WTC11 (cell line): Measurements from ENCODE around the gene NATD1. TPM values are rescaled to one million over a fixed set of nuclear protein-coding genes. Genes with fewer than 3 reads are reported as not detected.

Experiments
- ATAC-seq: fragments of 200-7000 bp; cut with Tn5 transposase; 2 replicates; pipeline ENCODE4 v1.10.0; 2021; ENCODE audit warnings: mild to moderate bottlenecking, moderate library complexity
- CTCF ChIA-PET: fragments of 300-600 bp; sonication (Branson Sonifier 250); formaldehyde crosslinking; loops from one replicate; lab custom pipeline; 2021; ENCODE audit warnings: antibody characterized with exemption; lab: Charles Lee
- POLR2A ChIA-PET: fragments of 350-600 bp; sonication (Branson Sonifier 250); formaldehyde crosslinking; loops from one replicate; lab custom pipeline; 2021; ENCODE audit warnings: antibody characterized with exemption; lab: Charles Lee
- DNase-seq: peaks from one replicate; pipeline ENCODE4 v3.0.0; 2021; ENCODE audit warnings: low spot score
- H3K27ac Mint-ChIP-seq: 2 replicates; pipeline ENCODE4 v1.8.0; 2021; ENCODE audit warnings: mixed read lengths
- H3K27me3 Mint-ChIP-seq: 2 replicates; pipeline ENCODE4 v1.8.0; 2021; ENCODE audit warnings: low read depth, mild to moderate bottlenecking, moderate library complexity, mixed read lengths
- H3K36me3 Mint-ChIP-seq: 2 replicates; pipeline ENCODE4 v1.8.0; 2021; ENCODE audit warnings: mixed read lengths
- H3K4me1 Mint-ChIP-seq: 2 replicates; pipeline ENCODE4 v1.8.0; 2022; ENCODE audit warnings: mixed read lengths
- H3K4me3 Mint-ChIP-seq: 2 replicates; pipeline ENCODE4 v1.8.0; 2021; ENCODE audit warnings: mild to moderate bottlenecking, moderate library complexity, mixed read lengths
- H3K9me3 Mint-ChIP-seq: 2 replicates; pipeline ENCODE4 v1.8.0; 2021; ENCODE audit warnings: mixed read lengths
- FOXJ3 ChIP-seq: sonication (generic); formaldehyde crosslinking; IDR thresholded peaks from 2 replicates; pipeline ENCODE4 v1.9.0; 2021; ENCODE audit warnings: missing genetic modification reagents, mild to moderate bottlenecking, borderline replicate concordance
- GTF2I ChIP-seq: fragments of 250-450 bp; sonication (Bioruptor Pico); conservative IDR thresholded peaks from 2 replicates; pipeline ENCODE4 v1.4.0; 2021; ENCODE audit warnings: mild to moderate bottlenecking
- NFATC4 ChIP-seq: fragments of 250-450 bp; sonication (Bioruptor Pico); IDR thresholded peaks from 2 replicates; pipeline ENCODE4 v1.9.0; 2021; ENCODE audit warnings: mild to moderate bottlenecking
- OVOL2 ChIP-seq: fragments of 250-450 bp; sonication (Bioruptor Pico); IDR thresholded peaks from 2 replicates; pipeline ENCODE4 v1.9.0; 2021; ENCODE audit warnings: mild to moderate bottlenecking, borderline replicate concordance
- SMAD3 ChIP-seq: sonication (generic); formaldehyde crosslinking; IDR thresholded peaks from 2 replicates; pipeline ENCODE4 v1.8.0; 2022; ENCODE audit warnings: missing genetic modification reagents, mild to moderate bottlenecking, borderline replicate concordance
- TEAD4 ChIP-seq: sonication (generic); formaldehyde crosslinking; IDR thresholded peaks from 2 replicates; pipeline ENCODE4 v1.8.0; 2022; ENCODE audit warnings: mild to moderate bottlenecking, missing genetic modification reagents
- ZBTB21 ChIP-seq: sonication (generic); formaldehyde crosslinking; IDR thresholded peaks from 2 replicates; pipeline ENCODE4 v1.8.1; 2023; ENCODE audit warnings: mild to moderate bottlenecking, missing genetic modification reagents, borderline replicate concordance
- ZNF121 ChIP-seq: sonication (generic); formaldehyde crosslinking; IDR thresholded peaks from 2 replicates; pipeline ENCODE4 v1.8.0; 2023; ENCODE audit warnings: missing genetic modification reagents
- ZNF317 ChIP-seq: sonication (generic); formaldehyde crosslinking; IDR thresholded peaks from 2 replicates; pipeline ENCODE4 v1.8.1; 2023; ENCODE audit warnings: low read depth, mild to moderate bottlenecking, moderate library complexity, missing genetic modification reagents, borderline replicate concordance
- total RNA-seq: library from RNA; stranded (reverse); gene quantifications from 3 replicates; pipeline ENCODE4 v1.2.3, GENCODE V29; 2021
- TF ChIP-seq, protein P1 (sequence below): fragments of 250-450 bp; sonication (Bioruptor Pico); IDR thresholded peaks from 2 replicates; pipeline ENCODE4 v2.1.2; 2022; ENCODE audit warnings: mild to moderate bottlenecking, moderate library complexity
- TF ChIP-seq, protein P2 (sequence below): sonication (generic); formaldehyde crosslinking; IDR thresholded peaks from 2 replicates; pipeline ENCODE4 v1.8.1; 2023; ENCODE audit warnings: mild to moderate bottlenecking, moderate library complexity, missing genetic modification reagents
- TF ChIP-seq, protein P3 (sequence below): fragments of 250-450 bp; sonication (Bioruptor Pico); IDR thresholded peaks from 2 replicates; pipeline ENCODE4 v1.9.0; 2021; ENCODE audit warnings: mild to moderate bottlenecking
- TF ChIP-seq, protein P4 (sequence below): sonication (generic); formaldehyde crosslinking; IDR thresholded peaks from 2 replicates; pipeline ENCODE4 v1.8.1; 2022; ENCODE audit warnings: missing genetic modification reagents, borderline replicate concordance
- TF ChIP-seq, protein P5 (sequence below): fragments of 250-450 bp; sonication (Bioruptor Pico); IDR thresholded peaks from 2 replicates; pipeline ENCODE4 v1.9.0; 2021; ENCODE audit warnings: mild to moderate bottlenecking
- TF ChIP-seq, protein P6 (sequence below): sonication (generic); formaldehyde crosslinking; IDR thresholded peaks from 2 replicates; pipeline ENCODE4 v1.8.1; 2023; ENCODE audit warnings: mild to moderate bottlenecking, missing genetic modification reagents, borderline replicate concordance

Gene NATD1
- total RNA-seq, 1 experiment from 2014 or later: 10.1 TPM

DNA sequence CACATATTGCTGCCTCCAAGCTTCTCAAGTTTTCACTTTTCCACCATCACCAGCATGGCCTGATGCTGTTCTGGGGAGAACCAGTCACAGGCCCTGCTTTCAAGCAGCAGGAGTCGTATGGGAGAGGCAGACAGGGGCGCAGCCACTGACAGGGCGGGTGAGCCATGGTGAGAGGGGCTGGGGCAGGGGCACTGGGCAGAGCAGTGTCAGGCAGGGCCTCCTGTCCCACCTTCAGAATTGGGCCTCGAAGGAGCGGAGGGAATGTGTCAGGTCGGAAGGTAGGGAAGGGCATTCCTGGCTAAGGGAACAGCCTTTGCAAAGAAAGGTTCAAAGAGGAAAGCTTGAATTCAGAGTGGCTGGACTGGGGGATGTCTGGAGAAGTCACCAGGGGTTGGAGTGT lies 26.4 kb upstream of the NATD1 start:
- DNase-seq (no peak), ATAC-seq (no peak)
- Mint-ChIP-seq H3K9me3 (no peaks in the 10 kb centered on the region), H3K4me3 (no peak overlapping the region), H3K27me3 (peaks cover 73% of the 10 kb centered on the region), H3K36me3 (no peaks in the 10 kb centered on the region), H3K4me1 (peaks cover 9% of the 10 kb centered on the region), H3K27ac (no peak overlapping the region)
- POLR2A ChIA-PET: no interaction called here
- TF ChIP-seq ZNF121 (CRISPR knock-in tag): no peak
- TF ChIP-seq, protein P1, sequence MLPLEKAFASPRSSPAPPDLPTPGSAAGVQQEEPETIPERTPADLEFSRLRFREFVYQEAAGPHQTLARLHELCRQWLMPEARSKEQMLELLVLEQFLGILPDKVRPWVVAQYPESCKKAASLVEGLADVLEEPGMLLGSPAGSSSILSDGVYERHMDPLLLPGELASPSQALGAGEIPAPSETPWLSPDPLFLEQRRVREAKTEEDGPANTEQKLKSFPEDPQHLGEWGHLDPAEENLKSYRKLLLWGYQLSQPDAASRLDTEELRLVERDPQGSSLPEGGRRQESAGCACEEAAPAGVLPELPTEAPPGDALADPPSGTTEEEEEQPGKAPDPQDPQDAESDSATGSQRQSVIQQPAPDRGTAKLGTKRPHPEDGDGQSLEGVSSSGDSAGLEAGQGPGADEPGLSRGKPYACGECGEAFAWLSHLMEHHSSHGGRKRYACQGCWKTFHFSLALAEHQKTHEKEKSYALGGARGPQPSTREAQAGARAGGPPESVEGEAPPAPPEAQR (CRISPR knock-in tag): no peak
- TF ChIP-seq ZBTB21 (CRISPR knock-in tag): no peak
- TF ChIP-seq, protein P2, sequence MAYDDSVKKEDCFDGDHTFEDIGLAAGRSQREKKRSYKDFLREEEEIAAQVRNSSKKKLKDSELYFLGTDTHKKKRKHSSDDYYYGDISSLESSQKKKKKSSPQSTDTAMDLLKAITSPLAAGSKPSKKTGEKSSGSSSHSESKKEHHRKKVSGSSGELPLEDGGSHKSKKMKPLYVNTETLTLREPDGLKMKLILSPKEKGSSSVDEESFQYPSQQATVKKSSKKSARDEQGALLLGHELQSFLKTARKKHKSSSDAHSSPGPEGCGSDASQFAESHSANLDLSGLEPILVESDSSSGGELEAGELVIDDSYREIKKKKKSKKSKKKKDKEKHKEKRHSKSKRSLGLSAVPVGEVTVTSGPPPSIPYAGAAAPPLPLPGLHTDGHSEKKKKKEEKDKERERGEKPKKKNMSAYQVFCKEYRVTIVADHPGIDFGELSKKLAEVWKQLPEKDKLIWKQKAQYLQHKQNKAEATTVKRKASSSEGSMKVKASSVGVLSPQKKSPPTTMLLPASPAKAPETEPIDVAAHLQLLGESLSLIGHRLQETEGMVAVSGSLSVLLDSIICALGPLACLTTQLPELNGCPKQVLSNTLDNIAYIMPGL: 0 out of 2 replicates have a peak, but pooled peaks have one; percentile 37
- 0 out of 2 replicates have a peak, but pooled peaks have one; percentile 40 for TF ChIP-seq GTF2I
- CTCF ChIA-PET: interaction anchor here (0.6 to 2.4 kb wide), 18 partner anchors 10 to 236 kb away, joined by 3 to 17 read pairs (median 4); partner anchors contain the start of gene KCNJ12

DNA sequence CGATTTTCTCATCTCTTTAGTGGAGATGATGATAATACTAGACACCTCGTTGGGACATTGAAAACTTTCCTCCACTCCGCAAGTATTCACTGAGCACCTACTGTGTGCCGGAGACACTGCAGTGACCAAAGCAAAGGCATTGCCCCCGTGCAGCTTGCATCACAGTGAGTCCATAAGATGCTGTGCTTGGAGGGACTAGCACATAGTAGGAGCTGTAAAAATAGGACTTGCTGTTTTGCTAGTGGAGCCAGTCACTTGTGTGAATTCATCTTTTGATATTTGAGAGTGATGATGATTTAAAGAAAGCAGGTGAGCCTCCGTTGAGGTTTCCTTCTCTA lies 26.0 kb upstream of the NATD1 start:
- no peak overlapping the region for H3K27ac Mint-ChIP-seq
- peaks cover 9% of the 10 kb centered on the region for H3K4me1 Mint-ChIP-seq
- ATAC-seq: no peak
- CTCF ChIA-PET: interaction anchor here (0.9 to 2.4 kb wide), 9 partner anchors 11 to 232 kb away, joined by 3 to 17 read pairs (median 5); partner anchors contain the start of gene KCNJ12
- TF ChIP-seq, protein P3, sequence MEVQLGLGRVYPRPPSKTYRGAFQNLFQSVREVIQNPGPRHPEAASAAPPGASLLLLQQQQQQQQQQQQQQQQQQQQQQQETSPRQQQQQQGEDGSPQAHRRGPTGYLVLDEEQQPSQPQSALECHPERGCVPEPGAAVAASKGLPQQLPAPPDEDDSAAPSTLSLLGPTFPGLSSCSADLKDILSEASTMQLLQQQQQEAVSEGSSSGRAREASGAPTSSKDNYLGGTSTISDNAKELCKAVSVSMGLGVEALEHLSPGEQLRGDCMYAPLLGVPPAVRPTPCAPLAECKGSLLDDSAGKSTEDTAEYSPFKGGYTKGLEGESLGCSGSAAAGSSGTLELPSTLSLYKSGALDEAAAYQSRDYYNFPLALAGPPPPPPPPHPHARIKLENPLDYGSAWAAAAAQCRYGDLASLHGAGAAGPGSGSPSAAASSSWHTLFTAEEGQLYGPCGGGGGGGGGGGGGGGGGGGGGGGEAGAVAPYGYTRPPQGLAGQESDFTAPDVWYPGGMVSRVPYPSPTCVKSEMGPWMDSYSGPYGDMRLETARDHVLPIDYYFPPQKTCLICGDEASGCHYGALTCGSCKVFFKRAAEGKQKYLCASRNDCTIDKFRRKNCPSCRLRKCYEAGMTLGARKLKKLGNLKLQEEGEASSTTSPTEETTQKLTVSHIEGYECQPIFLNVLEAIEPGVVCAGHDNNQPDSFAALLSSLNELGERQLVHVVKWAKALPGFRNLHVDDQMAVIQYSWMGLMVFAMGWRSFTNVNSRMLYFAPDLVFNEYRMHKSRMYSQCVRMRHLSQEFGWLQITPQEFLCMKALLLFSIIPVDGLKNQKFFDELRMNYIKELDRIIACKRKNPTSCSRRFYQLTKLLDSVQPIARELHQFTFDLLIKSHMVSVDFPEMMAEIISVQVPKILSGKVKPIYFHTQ (CRISPR knock-in tag): no peak
- TF ChIP-seq TEAD4 (CRISPR knock-in tag) (no peak), FOXJ3 (no peak), NFATC4 (CRISPR knock-in tag) (no peak)
- TF ChIP-seq, protein P4, sequence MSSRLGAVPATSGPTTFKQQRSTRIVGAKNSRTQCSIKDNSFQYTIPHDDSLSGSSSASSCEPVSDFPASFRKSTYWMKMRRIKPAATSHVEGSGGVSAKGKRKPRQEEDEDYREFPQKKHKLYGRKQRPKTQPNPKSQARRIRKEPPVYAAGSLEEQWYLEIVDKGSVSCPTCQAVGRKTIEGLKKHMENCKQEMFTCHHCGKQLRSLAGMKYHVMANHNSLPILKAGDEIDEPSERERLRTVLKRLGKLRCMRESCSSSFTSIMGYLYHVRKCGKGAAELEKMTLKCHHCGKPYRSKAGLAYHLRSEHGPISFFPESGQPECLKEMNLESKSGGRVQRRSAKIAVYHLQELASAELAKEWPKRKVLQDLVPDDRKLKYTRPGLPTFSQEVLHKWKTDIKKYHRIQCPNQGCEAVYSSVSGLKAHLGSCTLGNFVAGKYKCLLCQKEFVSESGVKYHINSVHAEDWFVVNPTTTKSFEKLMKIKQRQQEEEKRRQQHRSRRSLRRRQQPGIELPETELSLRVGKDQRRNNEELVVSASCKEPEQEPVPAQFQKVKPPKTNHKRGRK (CRISPR knock-in tag): no peak
- peaks cover 76% of the 10 kb centered on the region for H3K27me3 Mint-ChIP-seq
- no peaks in the 10 kb centered on the region for H3K9me3 Mint-ChIP-seq
- no peaks in the 10 kb centered on the region for H3K36me3 Mint-ChIP-seq
- H3K4me3 Mint-ChIP-seq: no peak overlapping the region
- POLR2A ChIA-PET: no interaction called here
- no peak for DNase-seq

DNA sequence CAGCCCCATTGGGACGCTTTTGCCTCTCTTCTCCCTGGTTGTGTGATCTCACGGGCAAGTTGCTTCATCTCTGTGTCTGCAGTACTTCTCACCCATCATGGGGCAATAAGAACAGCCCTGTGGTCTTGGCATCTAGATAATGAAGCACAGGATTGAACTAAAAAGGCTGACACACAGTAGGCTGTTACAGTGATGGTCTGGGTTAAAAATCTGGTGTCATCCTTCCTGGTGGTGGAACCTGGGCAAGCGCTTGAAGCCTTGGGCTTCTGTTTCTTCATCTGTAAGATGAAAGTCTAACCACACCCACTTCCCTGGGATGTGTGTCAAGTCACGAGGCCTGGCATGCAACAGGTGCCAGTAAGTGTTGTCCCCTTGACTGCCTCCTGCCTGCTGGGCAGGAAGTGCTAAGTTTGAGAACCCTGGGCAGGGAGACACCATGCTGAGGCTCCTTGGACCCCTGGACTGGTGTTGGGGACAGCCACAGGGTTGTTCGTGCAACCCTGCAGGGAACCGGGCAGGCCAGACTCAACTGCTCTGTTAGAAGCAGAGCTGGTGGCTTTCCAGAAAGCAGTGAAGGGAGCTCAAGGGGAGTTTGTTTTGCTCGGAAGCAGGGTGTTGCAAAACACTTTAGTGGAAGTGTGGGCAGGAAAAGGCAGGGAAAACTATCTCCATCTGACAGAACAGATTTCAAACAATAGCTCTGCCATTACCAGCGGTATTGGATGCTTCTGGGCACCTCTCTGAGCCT lies 25.4 kb upstream of the NATD1 start:
- Mint-ChIP-seq H3K9me3 (no peaks in the 10 kb centered on the region), H3K4me3 (no peak overlapping the region), H3K27ac (no peak overlapping the region), H3K4me1 (peaks cover 9% of the 10 kb centered on the region), H3K27me3 (peaks cover 72% of the 10 kb centered on the region), H3K36me3 (no peaks in the 10 kb centered on the region)
- TF ChIP-seq, protein P5, sequence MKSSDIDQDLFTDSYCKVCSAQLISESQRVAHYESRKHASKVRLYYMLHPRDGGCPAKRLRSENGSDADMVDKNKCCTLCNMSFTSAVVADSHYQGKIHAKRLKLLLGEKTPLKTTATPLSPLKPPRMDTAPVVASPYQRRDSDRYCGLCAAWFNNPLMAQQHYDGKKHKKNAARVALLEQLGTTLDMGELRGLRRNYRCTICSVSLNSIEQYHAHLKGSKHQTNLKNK (CRISPR knock-in tag): no peak
- no peak for TF ChIP-seq ZNF317 (CRISPR knock-in tag)
- TF ChIP-seq OVOL2 (CRISPR knock-in tag): no peak
- TF ChIP-seq GTF2I: no peak
- TF ChIP-seq ZBTB21 (CRISPR knock-in tag): no peak
- TF ChIP-seq, protein P6, sequence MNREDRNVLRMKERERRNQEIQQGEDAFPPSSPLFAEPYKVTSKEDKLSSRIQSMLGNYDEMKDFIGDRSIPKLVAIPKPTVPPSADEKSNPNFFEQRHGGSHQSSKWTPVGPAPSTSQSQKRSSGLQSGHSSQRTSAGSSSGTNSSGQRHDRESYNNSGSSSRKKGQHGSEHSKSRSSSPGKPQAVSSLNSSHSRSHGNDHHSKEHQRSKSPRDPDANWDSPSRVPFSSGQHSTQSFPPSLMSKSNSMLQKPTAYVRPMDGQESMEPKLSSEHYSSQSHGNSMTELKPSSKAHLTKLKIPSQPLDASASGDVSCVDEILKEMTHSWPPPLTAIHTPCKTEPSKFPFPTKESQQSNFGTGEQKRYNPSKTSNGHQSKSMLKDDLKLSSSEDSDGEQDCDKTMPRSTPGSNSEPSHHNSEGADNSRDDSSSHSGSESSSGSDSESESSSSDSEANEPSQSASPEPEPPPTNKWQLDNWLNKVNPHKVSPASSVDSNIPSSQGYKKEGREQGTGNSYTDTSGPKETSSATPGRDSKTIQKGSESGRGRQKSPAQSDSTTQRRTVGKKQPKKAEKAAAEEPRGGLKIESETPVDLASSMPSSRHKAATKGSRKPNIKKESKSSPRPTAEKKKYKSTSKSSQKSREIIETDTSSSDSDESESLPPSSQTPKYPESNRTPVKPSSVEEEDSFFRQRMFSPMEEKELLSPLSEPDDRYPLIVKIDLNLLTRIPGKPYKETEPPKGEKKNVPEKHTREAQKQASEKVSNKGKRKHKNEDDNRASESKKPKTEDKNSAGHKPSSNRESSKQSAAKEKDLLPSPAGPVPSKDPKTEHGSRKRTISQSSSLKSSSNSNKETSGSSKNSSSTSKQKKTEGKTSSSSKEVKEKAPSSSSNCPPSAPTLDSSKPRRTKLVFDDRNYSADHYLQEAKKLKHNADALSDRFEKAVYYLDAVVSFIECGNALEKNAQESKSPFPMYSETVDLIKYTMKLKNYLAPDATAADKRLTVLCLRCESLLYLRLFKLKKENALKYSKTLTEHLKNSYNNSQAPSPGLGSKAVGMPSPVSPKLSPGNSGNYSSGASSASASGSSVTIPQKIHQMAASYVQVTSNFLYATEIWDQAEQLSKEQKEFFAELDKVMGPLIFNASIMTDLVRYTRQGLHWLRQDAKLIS: no peak
- TF ChIP-seq SMAD3 (CRISPR knock-in tag): no peak
- ChIA-PET CTCF (interaction anchor here (0.9 to 2.4 kb wide), 6 partner anchors 38 to 200 kb away, joined by 3 to 17 read pairs (median 8); partner anchors contain the start of gene KCNJ12), POLR2A (no interaction called here)
- ATAC-seq (no peak), DNase-seq (no peak)
